Parathyroid adenoma (tissue), 2 donors: ENCODE results near the gene ITPRIP.

Experiments used
- H2AFZ ChIP-seq: fragments of 300-600 bp; sonication (generic); one replicate; pipeline ENCODE4 v1.7.0; 2017; ENCODE audit warnings: antibody characterized with exemption, mild to moderate bottlenecking
- H3K27ac ChIP-seq: fragments of 300-600 bp; sonication (generic); one replicate; pipeline ENCODE4 v1.7.0; 2017
- H3K27me3 ChIP-seq: fragments of 300-600 bp; sonication (generic); one replicate; pipeline ENCODE4 v1.7.0; 2017; ENCODE audit warnings: low read length; ENCODE audit not compliant: control insufficient read depth, insufficient read depth
- H3K36me3 ChIP-seq: fragments of 300-600 bp; sonication (generic); one replicate; pipeline ENCODE4 v1.7.0; 2017; ENCODE audit warnings: low read length; ENCODE audit not compliant: control insufficient read depth, insufficient read depth
- H3K4me1 ChIP-seq: fragments of 300-600 bp; sonication (generic); one replicate; pipeline ENCODE4 v1.7.0; 2017; ENCODE audit warnings: control low read depth
- H3K4me2 ChIP-seq: fragments of 300-600 bp; sonication (generic); one replicate; pipeline ENCODE4 v1.7.0; 2017; ENCODE audit warnings: low read length
- H3K4me3 ChIP-seq: fragments of 300-600 bp; sonication (generic); one replicate; pipeline ENCODE4 v1.7.0; 2017; ENCODE audit warnings: low read depth, low read length
- H3K79me2 ChIP-seq: fragments of 300-600 bp; sonication (generic); one replicate; pipeline ENCODE4 v1.7.0; 2017; ENCODE audit warnings: control low read depth
- H3K9ac ChIP-seq: fragments of 300-600 bp; sonication (generic); one replicate; pipeline ENCODE4 v1.7.0; 2017; ENCODE audit warnings: mild to moderate bottlenecking
- H3K9me3 ChIP-seq: fragments of 300-600 bp; sonication (generic); one replicate; pipeline ENCODE4 v1.7.0; 2017; ENCODE audit warnings: low read length; ENCODE audit not compliant: control insufficient read depth
- TF ChIP-seq, protein P1 (sequence below): fragments of 300-600 bp; sonication (generic); IDR thresholded peaks from one replicate; pipeline ENCODE4 v1.7.0; 2017; ENCODE audit warnings: antibody characterized with exemption, mild to moderate bottlenecking
- donor health status: primary hyperparathyroidism.

The ITPRIP gene

DNA sequence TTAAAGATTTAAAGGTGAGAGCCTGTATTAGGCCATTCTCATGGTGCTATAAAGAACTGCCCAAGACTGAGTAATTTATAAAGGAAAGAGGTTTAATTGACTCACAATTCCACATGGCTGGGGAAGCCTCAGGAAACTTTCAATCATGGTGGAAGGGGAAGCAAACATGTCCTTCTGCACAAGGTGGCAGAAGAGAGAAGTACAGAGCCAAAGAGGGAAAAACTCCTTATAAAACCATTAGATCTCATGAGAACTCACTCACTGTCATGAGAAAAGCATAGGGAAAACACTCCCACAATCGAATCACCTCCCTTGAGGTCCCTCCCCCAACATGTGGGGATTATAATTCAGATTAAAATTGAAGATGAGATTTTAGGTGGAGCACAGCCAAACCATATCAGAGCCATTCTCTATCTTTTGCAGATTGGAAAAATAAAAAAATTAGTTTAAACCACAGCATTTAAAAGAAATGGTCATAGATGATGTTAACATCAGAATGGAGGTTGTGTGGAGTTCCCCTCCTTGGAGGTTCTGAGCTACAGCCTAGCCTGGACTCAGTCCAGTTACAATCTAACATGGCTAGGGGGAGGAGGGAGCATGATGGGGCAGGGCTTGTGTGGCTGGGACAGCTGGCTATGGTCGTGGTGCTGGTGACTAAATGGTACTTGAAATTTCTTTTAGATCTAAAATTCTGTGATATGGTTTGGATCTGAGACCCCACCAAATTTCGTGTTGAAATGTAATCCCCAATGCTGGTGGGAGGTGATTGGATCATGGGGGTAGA is 36.2 kb downstream of the ITPRIP start:
- H3K27ac ChIP-seq: no peak overlapping the region
- TF ChIP-seq, protein P1, sequence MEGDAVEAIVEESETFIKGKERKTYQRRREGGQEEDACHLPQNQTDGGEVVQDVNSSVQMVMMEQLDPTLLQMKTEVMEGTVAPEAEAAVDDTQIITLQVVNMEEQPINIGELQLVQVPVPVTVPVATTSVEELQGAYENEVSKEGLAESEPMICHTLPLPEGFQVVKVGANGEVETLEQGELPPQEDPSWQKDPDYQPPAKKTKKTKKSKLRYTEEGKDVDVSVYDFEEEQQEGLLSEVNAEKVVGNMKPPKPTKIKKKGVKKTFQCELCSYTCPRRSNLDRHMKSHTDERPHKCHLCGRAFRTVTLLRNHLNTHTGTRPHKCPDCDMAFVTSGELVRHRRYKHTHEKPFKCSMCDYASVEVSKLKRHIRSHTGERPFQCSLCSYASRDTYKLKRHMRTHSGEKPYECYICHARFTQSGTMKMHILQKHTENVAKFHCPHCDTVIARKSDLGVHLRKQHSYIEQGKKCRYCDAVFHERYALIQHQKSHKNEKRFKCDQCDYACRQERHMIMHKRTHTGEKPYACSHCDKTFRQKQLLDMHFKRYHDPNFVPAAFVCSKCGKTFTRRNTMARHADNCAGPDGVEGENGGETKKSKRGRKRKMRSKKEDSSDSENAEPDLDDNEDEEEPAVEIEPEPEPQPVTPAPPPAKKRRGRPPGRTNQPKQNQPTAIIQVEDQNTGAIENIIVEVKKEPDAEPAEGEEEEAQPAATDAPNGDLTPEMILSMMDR: no peak
- H3K4me2 ChIP-seq: no peak overlapping the region
- no peaks in the 10 kb centered on the region for H3K36me3 ChIP-seq
- H3K9ac ChIP-seq: no peak overlapping the region
- no peak overlapping the region for H2AFZ ChIP-seq
- peaks cover 26% of the 10 kb centered on the region for H3K4me1 ChIP-seq
- H3K79me2 ChIP-seq: no peaks in the 10 kb centered on the region
- H3K9me3 ChIP-seq: no peaks in the 10 kb centered on the region
- H3K27me3 ChIP-seq: no peaks in the 10 kb centered on the region
- H3K4me3 ChIP-seq: no peak overlapping the region

DNA sequence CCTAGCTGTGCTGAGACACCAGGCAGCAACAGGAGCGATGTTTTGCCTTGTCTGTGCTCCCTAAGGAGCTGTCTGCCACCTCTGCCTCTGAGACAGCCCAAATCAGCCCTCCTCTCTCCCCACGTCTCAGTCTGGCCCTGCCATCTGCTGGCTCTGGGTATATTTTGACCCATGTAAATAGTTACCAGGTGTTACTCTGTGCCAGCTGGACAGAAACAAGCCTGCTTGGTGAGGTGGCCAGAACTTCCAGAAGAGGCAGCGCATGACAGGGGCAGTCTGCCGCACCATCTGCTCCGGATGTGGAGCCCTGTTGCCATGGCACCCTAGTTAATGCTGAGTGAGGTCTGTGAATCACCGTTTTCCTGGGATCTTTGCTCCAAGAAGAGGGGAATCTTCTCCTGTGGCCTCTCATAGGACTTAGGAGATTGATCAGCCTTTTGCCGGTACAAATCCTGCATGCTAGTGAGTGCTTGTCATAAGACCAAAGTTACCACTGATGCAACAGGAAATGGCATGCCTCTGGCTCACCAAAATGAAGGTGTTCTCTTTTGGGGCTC is 37.5 kb downstream of the ITPRIP start:
- no peak overlapping the region for H3K9ac ChIP-seq

DNA sequence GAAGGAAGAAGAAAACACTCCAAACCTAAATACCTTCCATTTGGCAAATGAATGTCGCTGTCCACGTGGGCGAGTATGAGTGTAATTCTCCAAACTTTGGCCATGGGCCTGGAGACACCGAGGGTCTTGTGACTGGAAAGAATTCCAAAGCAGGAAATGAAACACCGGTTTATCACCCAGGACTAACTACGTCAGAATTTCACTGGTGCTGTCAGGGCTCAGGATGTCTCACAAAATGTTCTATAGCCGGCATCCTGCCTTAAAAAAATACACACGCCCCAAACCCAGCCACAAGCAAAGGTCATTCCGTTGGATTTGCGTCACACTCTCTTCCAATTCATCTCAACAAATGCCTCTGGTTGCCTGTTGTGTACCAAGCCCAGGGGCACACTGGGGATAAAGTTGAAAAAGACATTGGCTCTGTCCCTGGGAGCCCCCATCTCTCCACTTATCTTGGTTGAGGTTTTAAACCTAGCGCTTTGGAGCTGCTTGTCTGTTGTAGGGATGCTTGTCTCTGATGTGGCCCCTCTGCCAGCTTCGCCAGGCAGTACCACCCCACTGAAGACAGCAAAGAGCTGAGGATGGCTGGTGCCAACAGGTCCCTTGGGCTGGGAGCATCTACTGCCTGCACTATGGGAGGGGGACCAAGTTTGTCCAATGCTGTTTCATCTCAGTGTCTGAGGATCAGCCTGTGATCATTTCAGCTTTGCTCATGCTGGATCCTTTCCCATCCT is 38.1 kb downstream of the ITPRIP start:
- Histone ChIP-seq H3K36me3 (no peaks in the 10 kb centered on the region), H3K79me2 (no peaks in the 10 kb centered on the region), H3K9ac (no peak overlapping the region), H3K27ac (peak overlapping the region; percentile 76), H2AFZ (no peak overlapping the region), H3K4me2 (peak overlapping the region; percentile 12), H3K27me3 (no peaks in the 10 kb centered on the region), H3K4me1 (peaks cover 17% of the 10 kb centered on the region), H3K4me3 (no peak overlapping the region), H3K9me3 (no peaks in the 10 kb centered on the region)
- TF ChIP-seq, protein P1: no peak

More for the DNA sequence above, 37.5 kb downstream of the ITPRIP start:
- H3K4me1 ChIP-seq: peaks cover 24% of the 10 kb centered on the region
- TF ChIP-seq, protein P1: no peak
- no peak overlapping the region for H2AFZ ChIP-seq
- no peaks in the 10 kb centered on the region for H3K79me2 ChIP-seq
- H3K4me3 ChIP-seq: no peak overlapping the region
- H3K4me2 ChIP-seq: no peak overlapping the region
- no peaks in the 10 kb centered on the region for H3K36me3 ChIP-seq
- H3K27ac ChIP-seq: peak overlapping the region; percentile 76
- no peaks in the 10 kb centered on the region for H3K9me3 ChIP-seq
- no peaks in the 10 kb centered on the region for H3K27me3 ChIP-seq

DNA sequence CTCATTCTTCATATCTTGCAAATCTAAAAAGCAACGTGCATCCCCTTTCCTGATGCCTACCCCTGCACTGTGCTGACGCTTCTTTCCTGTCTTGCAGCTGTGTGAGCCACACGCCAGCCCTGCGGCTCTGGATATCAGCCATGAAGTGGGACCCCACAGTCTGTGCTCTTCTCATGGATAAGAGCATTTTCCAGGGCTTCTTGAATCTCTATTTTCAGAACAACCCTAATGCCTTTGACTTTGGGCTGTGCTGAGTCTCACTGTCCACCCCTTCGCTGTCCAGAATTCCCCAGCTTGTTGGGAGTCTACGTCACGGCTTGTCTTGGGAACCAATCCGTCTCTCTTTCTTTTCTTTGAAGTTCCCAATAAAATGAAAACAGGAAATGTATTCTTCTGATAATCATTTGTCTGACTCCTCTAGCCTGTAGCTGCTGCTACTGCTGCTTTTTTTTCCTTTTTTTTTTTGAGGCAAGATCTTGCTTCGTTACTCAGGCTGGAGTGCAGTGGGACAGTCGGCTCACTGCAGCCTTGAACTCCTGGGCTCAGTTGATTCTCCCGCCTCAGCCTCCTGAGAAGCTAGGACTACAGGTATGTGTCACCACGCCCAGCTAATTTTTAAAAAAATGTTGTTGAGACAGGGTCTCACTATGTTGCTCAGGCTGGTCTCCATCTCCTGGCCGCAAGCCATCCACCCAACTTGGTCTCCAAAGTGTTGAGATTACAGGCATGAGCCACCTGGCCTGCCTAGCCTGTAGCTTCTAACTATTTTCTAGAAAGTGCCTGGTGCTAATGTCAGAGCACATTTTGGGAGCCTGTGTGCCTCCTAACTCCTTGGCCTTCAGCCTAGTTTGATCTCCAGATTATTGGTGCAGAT is 39.0 kb downstream of the ITPRIP start:
- H2AFZ ChIP-seq: no peak overlapping the region
- no peaks in the 10 kb centered on the region for H3K79me2 ChIP-seq
- no peaks in the 10 kb centered on the region for H3K27me3 ChIP-seq
- TF ChIP-seq, protein P1: no peak
- no peak overlapping the region for H3K9ac ChIP-seq
- H3K4me2 ChIP-seq: peak overlapping the region; percentile 12
- no peaks in the 10 kb centered on the region for H3K36me3 ChIP-seq
- H3K4me1 ChIP-seq: peaks cover 9% of the 10 kb centered on the region
- peak overlapping the region; percentile 53 for H3K27ac ChIP-seq
- no peak overlapping the region for H3K4me3 ChIP-seq
- H3K9me3 ChIP-seq: no peaks in the 10 kb centered on the region
